ENCODE results near the gene P2RY2. TPM values are rescaled to one million over a fixed set of nuclear protein-coding genes. Genes with fewer than 3 reads are reported as not detected.

Gene P2RY2
- polyA plus RNA-seq, 2 of the 4 experiments (the other 2 are of a cell fraction), result 3.7 to 6.4 TPM

DNA sequence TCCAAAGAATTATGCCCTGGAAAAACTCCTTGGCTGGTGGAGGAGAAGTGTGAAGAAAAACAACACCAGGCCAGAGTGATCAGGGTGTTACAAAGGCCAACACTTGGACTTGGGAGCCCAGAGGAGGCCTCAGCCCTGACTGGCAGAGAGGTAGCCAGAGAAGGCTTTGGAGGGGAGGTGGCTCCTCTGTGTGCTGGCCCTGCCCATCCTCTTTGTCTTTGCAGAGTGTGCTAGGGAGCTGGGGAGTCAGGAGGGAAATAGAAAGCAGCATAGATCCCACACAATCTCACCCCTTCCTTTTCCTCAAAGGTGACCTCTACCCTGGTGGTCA, 42.0 kb downstream of the P2RY2 start:
- Histone ChIP-seq H3K9me3 (no peaks in the 10 kb centered on the region), H3K4me1 (peaks cover 25% of the 10 kb centered on the region), H3K4me2 (no peak overlapping the region), H3K4me3 (no peak overlapping the region), H3K27ac (no peak overlapping the region)
- DNase-seq (ENCODE audit: low read depth in 1 of 2, low spot score in 1 of 2) (no peak), FAIRE-seq (no peak), ATAC-seq (no peak)
- ChIA-PET POLR2A (no interaction called here), CTCF (interaction anchor here (1.3 to 16.0 kb wide), 5 partner anchors 11 to 118 kb away, joined by 3 to 224 read pairs (median 22); partner anchors contain the start of gene P2RY6)
- no peak for TF ChIP-seq CHD2 (IDR thresholded peaks at IDR 0.05; ENCODE audit: low read length, partially characterized antibody)
- TF ChIP-seq JUNB (IDR thresholded peaks at IDR 0.05), result no peak
- TF ChIP-seq CTCF (IDR thresholded peaks at IDR 0.05), result no peak
- TF ChIP-seq ZSCAN20 (CRISPR knock-in tag; IDR thresholded peaks at IDR 0.05), result no peak
- TF ChIP-seq EP300 (IDR thresholded peaks at IDR 0.05), result no peak

- Histone ChIP-seq H3K9me3 (no peaks in the 10 kb centered on the region), H3K4me3 (no peak overlapping the region), H3K27ac (peak overlapping the region in 1 of 2 experiments; percentile 7; a peak in 1 of 6 replicates), H3K4me2 (peak overlapping the region; percentile 4; the same call in 1 of the 3 replicates), H3K4me1 (peaks cover 14% of the 10 kb centered on the region)
- WGBS (ENCODE audit: missing lambda C conversion rate), result 24% methylated on average over 5 of the region's 5 CpGs
- ATAC-seq (peak; percentile 26 to 68; a peak in 3 of 6 replicates), DNase-seq (ENCODE audit: low read depth in 1 of 2, low spot score in 1 of 2) (peak in 1 of 2 experiments; percentile 48), FAIRE-seq (no peak)
- CTCF ChIA-PET, result interaction anchor here (1.2 to 16.0 kb wide), 6 partner anchors 9 to 72 kb away, joined by 3 to 224 read pairs (median 6); partner anchors contain the start of gene P2RY6
- TF ChIP-seq POLR2AphosphoS2 (conservative IDR thresholded peaks at IDR 0.05; ENCODE audit: low read length) (no peak), ZFP36 (IDR thresholded peaks at IDR 0.05; ENCODE audit: borderline replicate concordance, partially characterized antibody) (peak; percentile 80)
- POLR2A ChIA-PET, result no interaction called here
Observed at GRCh38 chr11:73262851-73263495, 44.9 kb downstream of the P2RY2 start.

GRCh38 chr11:73263640-73264039, 45.6 kb downstream of the P2RY2 start:
- CTCF ChIA-PET, result interaction anchor here (1.0 to 16.0 kb wide), 6 partner anchors 19 to 660 kb away, joined by 3 to 224 read pairs (median 8); no protein-coding TSS in a partner anchor
- H3K4me2 ChIP-seq, result no peak overlapping the region
- no peak for DNase-seq (ENCODE audit: low read depth in 1 of 2, low spot score in 1 of 2)
- H3K4me3 ChIP-seq, result no peak overlapping the region
- POLR2A ChIA-PET, result no interaction called here
- H3K4me1 ChIP-seq, result peaks cover 8% of the 10 kb centered on the region
- FAIRE-seq, result no peak
- WGBS (ENCODE audit: missing lambda C conversion rate), result 90% methylated on average over 2 of the region's 2 CpGs
- no peak overlapping the region; a peak in 1 of 6 replicates for H3K27ac ChIP-seq
- ATAC-seq, result no peak
- no peak for TF ChIP-seq EP300 (IDR thresholded peaks at IDR 0.05)
- TF ChIP-seq RAD21 (conservative IDR thresholded peaks at IDR 0.05 in 1 of 2, IDR thresholded peaks at IDR 0.05 in 1 of 2), result no peak
- no peak for TF ChIP-seq CBX2 (IDR thresholded peaks at IDR 0.05; ENCODE audit: borderline replicate concordance, low read depth)
- no peak for TF ChIP-seq NFE2L2 (conservative IDR thresholded peaks at IDR 0.05; ENCODE audit: low read length)
- no peak for TF ChIP-seq RCOR1 (IDR thresholded peaks at IDR 0.05; ENCODE audit: low read depth, low read length)
- TF ChIP-seq KDM5A (IDR thresholded peaks at IDR 0.05), result no peak
- no peak for TF ChIP-seq TP53 (CRISPR knock-in tag; IDR thresholded peaks at IDR 0.05)
- TF ChIP-seq EHF (CRISPR knock-in tag; IDR thresholded peaks at IDR 0.05), result no peak
- TF ChIP-seq PBX3 (IDR thresholded peaks at IDR 0.05), result no peak
- TF ChIP-seq CHD2 (IDR thresholded peaks at IDR 0.05; ENCODE audit: low read length, partially characterized antibody), result no peak
- TF ChIP-seq TFCP2L1 (CRISPR knock-in tag; IDR thresholded peaks at IDR 0.05), result no peak
- TF ChIP-seq, protein P1, sequence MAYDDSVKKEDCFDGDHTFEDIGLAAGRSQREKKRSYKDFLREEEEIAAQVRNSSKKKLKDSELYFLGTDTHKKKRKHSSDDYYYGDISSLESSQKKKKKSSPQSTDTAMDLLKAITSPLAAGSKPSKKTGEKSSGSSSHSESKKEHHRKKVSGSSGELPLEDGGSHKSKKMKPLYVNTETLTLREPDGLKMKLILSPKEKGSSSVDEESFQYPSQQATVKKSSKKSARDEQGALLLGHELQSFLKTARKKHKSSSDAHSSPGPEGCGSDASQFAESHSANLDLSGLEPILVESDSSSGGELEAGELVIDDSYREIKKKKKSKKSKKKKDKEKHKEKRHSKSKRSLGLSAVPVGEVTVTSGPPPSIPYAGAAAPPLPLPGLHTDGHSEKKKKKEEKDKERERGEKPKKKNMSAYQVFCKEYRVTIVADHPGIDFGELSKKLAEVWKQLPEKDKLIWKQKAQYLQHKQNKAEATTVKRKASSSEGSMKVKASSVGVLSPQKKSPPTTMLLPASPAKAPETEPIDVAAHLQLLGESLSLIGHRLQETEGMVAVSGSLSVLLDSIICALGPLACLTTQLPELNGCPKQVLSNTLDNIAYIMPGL (CRISPR knock-in tag; IDR thresholded peaks at IDR 0.05; ENCODE audit: borderline replicate concordance), result no peak
- TF ChIP-seq MAZ (IDR thresholded peaks at IDR 0.05; ENCODE audit: borderline replicate concordance, low read depth, low read length), result no peak
- TF ChIP-seq CTCF (IDR thresholded peaks at IDR 0.05), result no peak
- no peak for TF ChIP-seq ZSCAN20 (CRISPR knock-in tag; IDR thresholded peaks at IDR 0.05)
- no peak for TF ChIP-seq KDM1A (IDR thresholded peaks at IDR 0.05; ENCODE audit: low read depth)
- TF ChIP-seq HOXB13 (CRISPR knock-in tag; IDR thresholded peaks at IDR 0.05; ENCODE audit: low read depth), result no peak
- TF ChIP-seq FOSB (CRISPR knock-in tag; IDR thresholded peaks at IDR 0.05), result no peak
- no peaks in the 10 kb centered on the region for H3K9me3 ChIP-seq

Measured in A549 (cell line).